MCF 10A (cell line): Measurements from ENCODE around the gene GRK7. TPM values are rescaled to one million over a fixed set of nuclear protein-coding genes. Genes with fewer than 3 reads are reported as not detected.
"Not testable (repeated sequence)": the region's sequence is repeated elsewhere in the genome, so short reads cannot be mapped to it uniquely, and the experiment has no call there.

Experiments
- BruUV-seq: library from RNA; stranded (reverse); fragments of 400-500 nt; replicated peaks from 2 replicates; lab custom pipeline; 2021; lab: Mats Ljungman, UMichigan
- CTCF ChIA-PET: fragments of 300-600 bp; sonication (Branson Sonifier 250); formaldehyde crosslinking; extraction: SDS; loops from one replicate; lab custom pipeline; 2021; ENCODE audit warnings: antibody characterized with exemption, inconsistent platforms; lab: Yijun Ruan, JAX
- POLR2A ChIA-PET: fragments of 300-600, 350-650 bp; sonication (Branson Sonifier 250); formaldehyde crosslinking; extraction: SDS; loops from one replicate; lab custom pipeline; 2020; ENCODE audit warnings: antibody characterized with exemption, inconsistent platforms; lab: Yijun Ruan, JAX
- DNase-seq: peaks from one replicate; pipeline ENCODE4 v3.0.0-alpha.2; 2018; ENCODE audit not compliant: unreplicated experiment
- H3K27ac Mint-ChIP-seq: one replicate; pipeline ENCODE4 v1.8.0; 2022; ENCODE audit warnings: mild to moderate bottlenecking, low read depth, mixed read lengths; ENCODE audit not compliant: unreplicated experiment
- H3K27me3 Mint-ChIP-seq: one replicate; pipeline ENCODE4 v1.8.0; 2022; ENCODE audit warnings: mixed read lengths; ENCODE audit not compliant: insufficient read depth, unreplicated experiment
- H3K36me3 Mint-ChIP-seq: one replicate; pipeline ENCODE4 v1.8.0; 2022; ENCODE audit warnings: mild to moderate bottlenecking, moderate library complexity, mixed read lengths; ENCODE audit not compliant: insufficient read depth, unreplicated experiment
- H3K4me1 Mint-ChIP-seq: one replicate; pipeline ENCODE4 v1.8.0; 2022; ENCODE audit warnings: mixed read lengths; ENCODE audit not compliant: insufficient read depth, unreplicated experiment
- H3K4me3 Mint-ChIP-seq: one replicate; pipeline ENCODE4 v1.8.0; 2022; ENCODE audit warnings: mild to moderate bottlenecking, moderate library complexity, mixed read lengths; ENCODE audit not compliant: unreplicated experiment
- H3K9me3 Mint-ChIP-seq: one replicate; pipeline ENCODE4 v1.8.0; 2022; ENCODE audit warnings: mixed read lengths; ENCODE audit not compliant: unreplicated experiment
- intact Hi-C: fragments of 100-400 bp; cut with micrococcal nuclease; formaldehyde crosslinking; loops from 2 replicates; pipeline ENCODE4 v1.14.1; 2022
- total RNA-seq: library from RNA; stranded (reverse); gene quantifications from 2 replicates; pipeline ENCODE4 v1.2.3, GENCODE V29; 2022
- TF ChIP-seq, protein P1 (sequence below): fragments of 200-600 bp; IDR thresholded peaks from one replicate; pipeline ENCODE4 v1.8.0; 2022; ENCODE audit warnings: antibody characterized with exemption, mild to moderate bottlenecking; ENCODE audit not compliant: unreplicated experiment

GRK7 gene
- total RNA-seq, 1 experiment from 2014 or later = not detected

GRCh38 chr3:141784096-141784495 lies 20.9 kb downstream of the GRK7 start:
- Mint-ChIP-seq H3K27me3 (no peaks in the 10 kb centered on the region), H3K9me3 (no peaks in the 10 kb centered on the region), H3K36me3 (peaks cover 6% of the 10 kb centered on the region), H3K4me1 (peaks cover 7% of the 10 kb centered on the region), H3K27ac (no peak overlapping the region), H3K4me3 (no peak overlapping the region)
- intact Hi-C loops = no loop called here
- TF ChIP-seq, protein P1, sequence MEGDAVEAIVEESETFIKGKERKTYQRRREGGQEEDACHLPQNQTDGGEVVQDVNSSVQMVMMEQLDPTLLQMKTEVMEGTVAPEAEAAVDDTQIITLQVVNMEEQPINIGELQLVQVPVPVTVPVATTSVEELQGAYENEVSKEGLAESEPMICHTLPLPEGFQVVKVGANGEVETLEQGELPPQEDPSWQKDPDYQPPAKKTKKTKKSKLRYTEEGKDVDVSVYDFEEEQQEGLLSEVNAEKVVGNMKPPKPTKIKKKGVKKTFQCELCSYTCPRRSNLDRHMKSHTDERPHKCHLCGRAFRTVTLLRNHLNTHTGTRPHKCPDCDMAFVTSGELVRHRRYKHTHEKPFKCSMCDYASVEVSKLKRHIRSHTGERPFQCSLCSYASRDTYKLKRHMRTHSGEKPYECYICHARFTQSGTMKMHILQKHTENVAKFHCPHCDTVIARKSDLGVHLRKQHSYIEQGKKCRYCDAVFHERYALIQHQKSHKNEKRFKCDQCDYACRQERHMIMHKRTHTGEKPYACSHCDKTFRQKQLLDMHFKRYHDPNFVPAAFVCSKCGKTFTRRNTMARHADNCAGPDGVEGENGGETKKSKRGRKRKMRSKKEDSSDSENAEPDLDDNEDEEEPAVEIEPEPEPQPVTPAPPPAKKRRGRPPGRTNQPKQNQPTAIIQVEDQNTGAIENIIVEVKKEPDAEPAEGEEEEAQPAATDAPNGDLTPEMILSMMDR = no peak
- CTCF ChIA-PET = interaction anchor here (1.0 kb wide), 2 partner anchors 29 to 91 kb away, joined by 3 to 4 read pairs; no protein-coding TSS in a partner anchor
- no TSS peak for BruUV-seq
- POLR2A ChIA-PET = interaction anchor here (2.1 kb wide), 1 partner anchor 47 kb away, joined by 5 read pairs; no protein-coding TSS in a partner anchor
- no peak for DNase-seq

GRCh38 chr3:141784531-141784930 lies 21.3 kb downstream of the GRK7 start:
- TF ChIP-seq, protein P1 = no peak
- DNase-seq = no peak
- H3K4me1 Mint-ChIP-seq = peaks cover 7% of the 10 kb centered on the region
- CTCF ChIA-PET = interaction anchor here (1.0 kb wide), 1 partner anchor 91 kb away, joined by 4 read pairs; no protein-coding TSS in a partner anchor
- no peaks in the 10 kb centered on the region for H3K27me3 Mint-ChIP-seq
- intact Hi-C loops = no loop called here
- H3K9me3 Mint-ChIP-seq = no peaks in the 10 kb centered on the region
- no peak overlapping the region for H3K27ac Mint-ChIP-seq
- no TSS peak for BruUV-seq
- peaks cover 6% of the 10 kb centered on the region for H3K36me3 Mint-ChIP-seq
- POLR2A ChIA-PET = interaction anchor here (2.1 kb wide), 1 partner anchor 46 kb away, joined by 5 read pairs; no protein-coding TSS in a partner anchor
- no peak overlapping the region for H3K4me3 Mint-ChIP-seq

- no TSS peak for BruUV-seq
- Mint-ChIP-seq H3K36me3 (peaks cover 6% of the 10 kb centered on the region), H3K4me3 (no peak overlapping the region), H3K27ac (no peak overlapping the region), H3K9me3 (no peaks in the 10 kb centered on the region), H3K4me1 (no peaks in the 10 kb centered on the region), H3K27me3 (no peaks in the 10 kb centered on the region)
- ChIA-PET POLR2A (no interaction called here), CTCF (interaction anchor here (0.7 to 1.6 kb wide), 3 partner anchors 12 to 87 kb away, joined by 3 to 7 read pairs (median 5); no protein-coding TSS in a partner anchor)
- TF ChIP-seq, protein P1 = no peak
- intact Hi-C loops = no loop called here
- no peak for DNase-seq
Observed at GRCh38 chr3:141788149-141788548, 24.9 kb downstream of the GRK7 start.

GRCh38 chr3:141788750-141789149 lies 25.5 kb downstream of the GRK7 start:
- H3K4me3 Mint-ChIP-seq, POLR2A ChIA-PET, H3K36me3 Mint-ChIP-seq, H3K9me3 Mint-ChIP-seq, DNase-seq, H3K4me1 Mint-ChIP-seq, H3K27ac Mint-ChIP-seq, H3K27me3 Mint-ChIP-seq, intact Hi-C loops, BruUV-seq: not testable (repeated sequence)
- CTCF ChIA-PET = interaction anchor here (0.7 to 1.6 kb wide), 3 partner anchors 12 to 86 kb away, joined by 3 to 7 read pairs (median 5); no protein-coding TSS in a partner anchor
